Mammary epithelial cell (primary cell): ENCODE data around the gene POLR1D.

Source experiments
- CTCF ChIP-seq, 2 donors: IDR thresholded peaks in 1 of 2; conservative IDR thresholded peaks in 1 of 2; 2 replicates each; pipeline ENCODE4 v1.5.1; 2011 to 2012; ENCODE audit warnings: inconsistent platforms in 2 of 2, low read length in 2 of 2, mild to moderate bottlenecking in 2 of 2, control low read depth in 1 of 2, low read depth in 1 of 2; ENCODE audit not compliant: insufficient read depth in 1 of 2; ENCODE audit errors: extremely low read depth in 1 of 2
- EZH2 ChIP-seq: IDR thresholded peaks from 2 replicates; pipeline ENCODE4 v1.6.1; 2012; ENCODE audit warnings: low read length, inconsistent platforms, borderline replicate concordance

- TF ChIP-seq CTCF (conservative IDR thresholded peaks at IDR 0.05 in 1 of 2, IDR thresholded peaks at IDR 0.05 in 1 of 2; ENCODE audit: extremely low read depth in 1 of 2, insufficient read depth in 1 of 2, low read depth in 1 of 2, low read length in 2 of 2) (no peak), EZH2 (no peak)
These were observed 41.2 kb downstream of the POLR1D start for GRCh38 chr13:27662738-27663470.
